ENCODE data around the gene TSPO.

- TF ChIP-seq, protein P1, sequence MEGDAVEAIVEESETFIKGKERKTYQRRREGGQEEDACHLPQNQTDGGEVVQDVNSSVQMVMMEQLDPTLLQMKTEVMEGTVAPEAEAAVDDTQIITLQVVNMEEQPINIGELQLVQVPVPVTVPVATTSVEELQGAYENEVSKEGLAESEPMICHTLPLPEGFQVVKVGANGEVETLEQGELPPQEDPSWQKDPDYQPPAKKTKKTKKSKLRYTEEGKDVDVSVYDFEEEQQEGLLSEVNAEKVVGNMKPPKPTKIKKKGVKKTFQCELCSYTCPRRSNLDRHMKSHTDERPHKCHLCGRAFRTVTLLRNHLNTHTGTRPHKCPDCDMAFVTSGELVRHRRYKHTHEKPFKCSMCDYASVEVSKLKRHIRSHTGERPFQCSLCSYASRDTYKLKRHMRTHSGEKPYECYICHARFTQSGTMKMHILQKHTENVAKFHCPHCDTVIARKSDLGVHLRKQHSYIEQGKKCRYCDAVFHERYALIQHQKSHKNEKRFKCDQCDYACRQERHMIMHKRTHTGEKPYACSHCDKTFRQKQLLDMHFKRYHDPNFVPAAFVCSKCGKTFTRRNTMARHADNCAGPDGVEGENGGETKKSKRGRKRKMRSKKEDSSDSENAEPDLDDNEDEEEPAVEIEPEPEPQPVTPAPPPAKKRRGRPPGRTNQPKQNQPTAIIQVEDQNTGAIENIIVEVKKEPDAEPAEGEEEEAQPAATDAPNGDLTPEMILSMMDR (IDR thresholded peaks at IDR 0.05; ENCODE audit: low read length): no peak
- no peak for TF ChIP-seq EZH2 (IDR thresholded peaks at IDR 0.05; ENCODE audit: borderline replicate concordance, low read length)
Observed at GRCh38 chr22:43205748-43206508, 54.6 kb downstream of the TSPO start.

All from OCI-LY1 (cell line).